GM23338 (cell line): Measurements from ENCODE around the gene NEK6. TPM values are rescaled to one million over a fixed set of nuclear protein-coding genes. Genes with fewer than 3 reads are reported as not detected.
A peak's percentile ranks its signal among the peaks of the same experiment; 100 is the strongest.

Experiments used
- ATAC-seq: fragments of 200-7000 bp; cut with Tn5 transposase; 3 replicates; pipeline ENCODE4 v1.9.1; 2020
- DNase-seq: peaks from one replicate; pipeline ENCODE4 v3.0.0-alpha.2; 2015; ENCODE audit warnings: low spot score
- H2AFZ ChIP-seq: fragments of 200-600 bp; sonication (generic); 2 replicates; pipeline ENCODE4 v1.8.0; 2016; ENCODE audit warnings: antibody characterized with exemption, mild to moderate bottlenecking, moderate library complexity
- H3F3A ChIP-seq: fragments of 200-600 bp; sonication (generic); replicated peaks from 2 replicates; pipeline ENCODE4 v1.8.0; 2017; ENCODE audit warnings: antibody characterized with exemption, mixed run types, low read depth
- H3K27ac ChIP-seq: fragments of 200-600 bp; sonication (generic); 2 replicates; pipeline ENCODE4 v1.6.1; 2016; ENCODE audit warnings: low read depth
- H3K27me3 ChIP-seq: fragments of 200-600 bp; sonication (generic); 2 replicates; pipeline ENCODE4 v1.8.0; 2016; ENCODE audit warnings: mild to moderate bottlenecking, mixed run types, moderate library complexity; ENCODE audit not compliant: insufficient read depth
- H3K36me3 ChIP-seq: fragments of 200-600 bp; sonication (generic); 2 replicates; pipeline ENCODE4 v1.8.0; 2016; ENCODE audit warnings: mild to moderate bottlenecking; ENCODE audit not compliant: insufficient read depth
- H3K4me1 ChIP-seq: fragments of 200-600 bp; sonication (generic); 2 replicates; pipeline ENCODE4 v1.8.0; 2016; ENCODE audit warnings: mild to moderate bottlenecking, moderate library complexity; ENCODE audit not compliant: insufficient read depth
- H3K4me2 ChIP-seq: fragments of 200-600 bp; sonication (generic); 2 replicates; pipeline ENCODE4 v1.7.1; 2017; ENCODE audit warnings: mixed run types
- H3K4me3 ChIP-seq: fragments of 200-600 bp; sonication (generic); 2 replicates; pipeline ENCODE4 v1.6.1; 2016; ENCODE audit warnings: mixed run types
- H3K79me2 ChIP-seq: fragments of 200-600 bp; sonication (generic); replicated peaks from 2 replicates; pipeline ENCODE4 v1.8.0; 2017; ENCODE audit warnings: mild to moderate bottlenecking; ENCODE audit not compliant: insufficient read depth
- H3K9me2 ChIP-seq: fragments of 200-600 bp; sonication (generic); 2 replicates; pipeline ENCODE4 v1.8.0; 2017; ENCODE audit not compliant: insufficient read depth
- H4K20me1 ChIP-seq: fragments of 200-600 bp; sonication (generic); replicated peaks from 2 replicates; pipeline ENCODE4 v1.8.0; 2017; ENCODE audit warnings: mild to moderate bottlenecking; ENCODE audit not compliant: insufficient read depth
- H3K27ac Mint-ChIP-seq: 2 replicates; pipeline ENCODE4 v1.8.0; 2020; ENCODE audit warnings: inconsistent platforms, mild to moderate bottlenecking, moderate library complexity, mixed read lengths
- H3K27me3 Mint-ChIP-seq: 3 replicates; pipeline ENCODE4 v1.8.0; 2022; ENCODE audit warnings: low read depth, mild to moderate bottlenecking, moderate library complexity, mixed read lengths, inconsistent platforms; ENCODE audit not compliant: insufficient read depth, poor library complexity
- H3K36me3 Mint-ChIP-seq: 3 replicates; pipeline ENCODE4 v1.8.0; 2021; ENCODE audit warnings: low read depth, mild to moderate bottlenecking, inconsistent platforms, moderate library complexity, mixed read lengths
- H3K4me1 Mint-ChIP-seq: 3 replicates; pipeline ENCODE4 v1.8.0; 2020; ENCODE audit warnings: mild to moderate bottlenecking, inconsistent platforms, mixed read lengths
- H3K4me3 Mint-ChIP-seq: 3 replicates; pipeline ENCODE4 v1.8.0; 2021; ENCODE audit warnings: moderate library complexity, mild to moderate bottlenecking, inconsistent platforms, mixed read lengths
- H3K9me3 Mint-ChIP-seq: 3 replicates; pipeline ENCODE4 v1.8.0; 2020; ENCODE audit warnings: moderate library complexity, mild to moderate bottlenecking, inconsistent platforms, mixed read lengths
- CREB1 ChIP-seq: fragments of 250-450 bp; sonication (Bioruptor Pico); IDR thresholded peaks from 2 replicates; pipeline ENCODE4 v1.5.0; 2020; ENCODE audit warnings: low read depth, mild to moderate bottlenecking, moderate library complexity
- EZH2 ChIP-seq: fragments of 200-600 bp; sonication (generic); IDR thresholded peaks from one replicate; pipeline ENCODE4 v1.8.0; 2017; ENCODE audit warnings: antibody characterized with exemption, mild to moderate bottlenecking, low read depth; ENCODE audit not compliant: unreplicated experiment
- EZH2phosphoT487 ChIP-seq: fragments of 200-600 bp; sonication (generic); IDR thresholded peaks from one replicate; pipeline ENCODE4 v1.8.1; 2018; ENCODE audit warnings: antibody characterized with exemption; ENCODE audit not compliant: unreplicated experiment
- JUNB ChIP-seq: IDR thresholded peaks from one replicate; pipeline ENCODE4 v1.6.1; 2016; ENCODE audit warnings: antibody characterized with exemption; ENCODE audit not compliant: unreplicated experiment
- POLR2AphosphoS5 ChIP-seq: IDR thresholded peaks from 2 replicates; pipeline ENCODE4 v1.6.1; 2016; ENCODE audit warnings: antibody characterized with exemption, low read depth
- STAT1 ChIP-seq: IDR thresholded peaks from one replicate; pipeline ENCODE4 v1.6.1; 2016; ENCODE audit warnings: antibody characterized with exemption; ENCODE audit not compliant: unreplicated experiment
- polyA plus RNA-seq: library from polyadenylated mRNA; unstranded; fragments of >200 nt; fragmentation: Nextera tagmentation; extraction: Ambion mirVana; gene quantifications from 2 replicates; pipeline ENCODE4 v1.2.1, GENCODE V29; 2016
- total RNA-seq: library from RNA; depleted of rRNA; stranded (reverse); fragments of >200 nt; shearing (Covaris generic); gene quantifications from 2 replicates; pipeline ENCODE4 v1.2.3, GENCODE V29; 2014
- TF ChIP-seq, protein P1 (sequence below): IDR thresholded peaks from 2 replicates; pipeline ENCODE4 v1.6.1; 2016; ENCODE audit warnings: antibody characterized with exemption

NEK6 gene
- total and polyA plus RNA-seq, 2 experiments from 2014 or later = 8.1 to 11.2 TPM

DNA sequence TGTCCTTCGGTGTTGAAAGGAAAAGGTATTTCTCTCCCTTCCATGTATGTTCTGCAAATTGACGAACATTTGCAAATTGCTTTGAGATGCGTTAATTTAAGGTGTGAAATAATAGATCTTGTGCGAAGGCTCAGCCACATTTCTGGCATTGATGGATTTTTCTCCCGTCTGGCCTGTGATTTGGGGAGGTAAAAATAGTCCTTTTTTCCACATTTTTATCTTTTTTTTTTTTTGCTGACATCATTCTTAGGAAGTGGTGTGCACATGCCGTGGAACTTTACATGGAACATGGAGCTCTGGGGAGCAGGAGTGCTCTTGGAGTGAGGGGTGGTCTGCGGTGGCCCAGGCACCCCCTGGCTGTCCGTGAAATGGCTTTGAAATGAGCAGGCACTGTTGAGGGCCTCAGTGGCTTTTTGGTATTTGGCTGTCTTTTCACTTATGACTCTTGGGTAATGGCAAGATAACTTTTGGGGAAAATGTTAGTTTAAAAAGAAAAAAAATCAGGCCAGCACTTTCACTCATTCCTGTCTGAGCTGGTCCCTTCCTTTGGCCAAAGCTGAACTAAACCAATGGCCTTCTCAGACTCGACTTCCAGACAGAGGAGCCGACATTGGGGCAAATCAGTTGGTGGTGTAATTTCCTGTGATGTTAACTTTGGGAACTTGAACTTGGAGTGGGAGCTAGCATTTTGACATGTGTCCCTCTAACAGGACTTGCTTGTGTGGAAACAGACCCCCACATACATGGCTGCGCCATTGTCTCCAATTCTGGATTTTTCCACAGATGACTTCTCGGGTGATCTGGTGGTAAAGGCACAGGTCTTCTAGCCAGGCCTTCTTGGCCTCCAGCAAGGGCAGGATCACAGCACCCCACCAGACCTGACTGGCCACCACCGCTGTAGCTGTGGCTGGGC lies 4.2 kb downstream of the NEK6 start:
- ATAC-seq (no peak), DNase-seq (no peak)
- Histone ChIP-seq H3K4me1 (peaks cover 37% of the 10 kb centered on the region), H3K36me3 (no peaks in the 10 kb centered on the region), H4K20me1 (no peaks in the 10 kb centered on the region), H3K27ac (no peak overlapping the region; the same call in 1 of the 2 replicates), H3F3A (peaks cover 7% of the 10 kb centered on the region; the same call in 1 of the 2 replicates), H3K4me2 (peak overlapping the region; percentile 55; the same call in 1 of the 2 replicates), H3K4me3 (no peak overlapping the region), H3K79me2 (peaks cover 46% of the 10 kb centered on the region), H3K9me2 (no peaks in the 10 kb centered on the region), H2AFZ (no peak overlapping the region), H3K27me3 (no peaks in the 10 kb centered on the region)
- Mint-ChIP-seq H3K27ac (no peak overlapping the region), H3K4me1 (peaks cover 53% of the 10 kb centered on the region), H3K9me3 (no peaks in the 10 kb centered on the region; the same call in 2 of the 3 replicates), H3K36me3 (no peaks in the 10 kb centered on the region; the same call in 1 of the 3 replicates), H3K4me3 (no peak overlapping the region), H3K27me3 (peaks cover 28% of the 10 kb centered on the region)
- TF ChIP-seq EZH2 = no peak
- TF ChIP-seq, protein P1, sequence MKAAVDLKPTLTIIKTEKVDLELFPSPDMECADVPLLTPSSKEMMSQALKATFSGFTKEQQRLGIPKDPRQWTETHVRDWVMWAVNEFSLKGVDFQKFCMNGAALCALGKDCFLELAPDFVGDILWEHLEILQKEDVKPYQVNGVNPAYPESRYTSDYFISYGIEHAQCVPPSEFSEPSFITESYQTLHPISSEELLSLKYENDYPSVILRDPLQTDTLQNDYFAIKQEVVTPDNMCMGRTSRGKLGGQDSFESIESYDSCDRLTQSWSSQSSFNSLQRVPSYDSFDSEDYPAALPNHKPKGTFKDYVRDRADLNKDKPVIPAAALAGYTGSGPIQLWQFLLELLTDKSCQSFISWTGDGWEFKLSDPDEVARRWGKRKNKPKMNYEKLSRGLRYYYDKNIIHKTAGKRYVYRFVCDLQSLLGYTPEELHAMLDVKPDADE = no peak
- no peak for TF ChIP-seq JUNB
- TF ChIP-seq STAT1 = no peak
- no peak for TF ChIP-seq POLR2AphosphoS5

DNA sequence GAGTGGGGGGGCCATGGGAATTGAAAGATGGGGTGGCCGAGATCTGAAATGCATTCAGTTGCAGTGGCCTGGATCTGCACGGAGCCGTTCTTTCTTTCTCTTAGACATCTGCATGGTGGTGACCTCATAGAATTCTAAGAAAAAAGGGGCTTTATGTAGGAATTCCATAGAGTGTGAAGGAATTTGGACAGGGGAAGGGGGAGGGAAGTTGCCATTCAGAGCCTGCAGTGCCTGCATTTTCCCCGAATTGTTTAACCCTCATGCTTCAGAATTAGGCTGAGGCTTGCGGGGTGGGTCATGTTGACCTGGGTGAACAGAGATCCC lies 4.9 kb downstream of the NEK6 start:
- H3K9me3 Mint-ChIP-seq = no peaks in the 10 kb centered on the region; the same call in 2 of the 3 replicates
- peaks cover 37% of the 10 kb centered on the region for H3K4me1 ChIP-seq

DNA sequence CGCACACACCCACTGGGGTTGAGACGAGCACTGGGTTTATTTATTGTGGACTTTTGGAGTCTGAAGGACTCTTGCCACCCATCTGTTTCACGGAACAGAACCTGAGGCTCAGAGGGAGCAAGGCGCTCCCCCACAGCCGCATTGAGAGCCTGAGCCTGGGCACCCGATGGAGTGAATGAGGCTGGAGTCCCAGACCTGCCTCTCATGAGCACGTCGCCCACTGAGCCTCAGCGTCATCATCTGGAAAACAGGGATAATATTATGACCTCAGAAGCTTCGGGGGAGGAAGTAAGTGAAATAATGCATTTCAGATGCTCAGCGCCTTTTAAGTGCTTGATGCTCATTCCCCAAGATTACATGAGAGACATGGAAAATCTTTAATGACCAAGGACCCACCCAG lies 5.5 kb downstream of the NEK6 start:
- H3K36me3 Mint-ChIP-seq = no peaks in the 10 kb centered on the region; the same call in 2 of the 3 replicates
- no peaks in the 10 kb centered on the region; the same call in 2 of the 3 replicates for H3K9me3 Mint-ChIP-seq
- peaks cover 37% of the 10 kb centered on the region for H3K4me1 ChIP-seq
- peak overlapping the region; percentile 65; the same call in 1 of the 2 replicates for H3K27ac ChIP-seq
- H3K4me3 Mint-ChIP-seq = no peak overlapping the region
- no peak overlapping the region for H3K4me3 ChIP-seq
- peak overlapping the region; percentile 55 for H3K4me2 ChIP-seq
- no peaks in the 10 kb centered on the region; the same call in 1 of the 2 replicates for H4K20me1 ChIP-seq
- H3K4me1 Mint-ChIP-seq = peaks cover 52% of the 10 kb centered on the region
- no peaks in the 10 kb centered on the region for H3K36me3 ChIP-seq
- H3K27ac Mint-ChIP-seq = no peak overlapping the region
- DNase-seq (no peak), ATAC-seq (no peak)
- peaks cover 3% of the 10 kb centered on the region; the same call in 1 of the 2 replicates for H3F3A ChIP-seq
- H3K27me3 Mint-ChIP-seq = peaks cover 28% of the 10 kb centered on the region
- H3K9me2 ChIP-seq = no peaks in the 10 kb centered on the region
- no peak overlapping the region for H2AFZ ChIP-seq
- peaks cover 50% of the 10 kb centered on the region for H3K79me2 ChIP-seq
- no peaks in the 10 kb centered on the region for H3K27me3 ChIP-seq
- no peak for TF ChIP-seq CREB1
- no peak for TF ChIP-seq EZH2phosphoT487
- no peak for TF ChIP-seq POLR2AphosphoS5
- TF ChIP-seq STAT1 = no peak

More for the DNA sequence above, 4.9 kb downstream of the NEK6 start:
- H3K9me2 ChIP-seq = no peaks in the 10 kb centered on the region
- peaks cover 46% of the 10 kb centered on the region for H3K79me2 ChIP-seq
- H3F3A ChIP-seq = peaks cover 3% of the 10 kb centered on the region; the same call in 1 of the 2 replicates
- H3K36me3 Mint-ChIP-seq = no peaks in the 10 kb centered on the region; the same call in 2 of the 3 replicates
- H3K4me3 ChIP-seq = no peak overlapping the region
- H4K20me1 ChIP-seq = no peaks in the 10 kb centered on the region
- no peak overlapping the region for H3K27ac ChIP-seq
- TF ChIP-seq CREB1 (0 out of 2 replicates have a peak, but pooled peaks have one; percentile 7), EZH2 (no peak)
- H2AFZ ChIP-seq = no peak overlapping the region
- ATAC-seq = peak; percentile 10
- no peaks in the 10 kb centered on the region for H3K36me3 ChIP-seq
- H3K27me3 ChIP-seq = no peaks in the 10 kb centered on the region
- DNase-seq = peak; percentile 64
- peaks cover 53% of the 10 kb centered on the region for H3K4me1 Mint-ChIP-seq
- no peak overlapping the region for H3K4me3 Mint-ChIP-seq
- H3K27ac Mint-ChIP-seq = no peak overlapping the region
- H3K27me3 Mint-ChIP-seq = peaks cover 28% of the 10 kb centered on the region
- H3K4me2 ChIP-seq = peak overlapping the region; percentile 55
